Nephron (organoid): Measurements from ENCODE around the gene TOGARAM2.
A peak's percentile ranks its signal among the peaks of the same experiment; 100 is the strongest.

Experiments used
- H3K27ac Mint-ChIP-seq, 3 experiments: 2 replicates each; pipeline ENCODE4 v1.8.0; 2020; ENCODE audit warnings: mixed read lengths in 3 of 3, mild to moderate bottlenecking in 2 of 3, moderate library complexity in 1 of 3
- H3K27me3 Mint-ChIP-seq: 2 replicates; pipeline ENCODE4 v1.8.0; 2021; ENCODE audit warnings: low read depth, mild to moderate bottlenecking, moderate library complexity, mixed read lengths
- H3K36me3 Mint-ChIP-seq: 2 replicates; pipeline ENCODE4 v1.8.0; 2020; ENCODE audit warnings: low read depth, mixed read lengths
- H3K4me1 Mint-ChIP-seq: 2 replicates; pipeline ENCODE4 v1.8.0; 2020; ENCODE audit warnings: mixed read lengths
- H3K4me3 Mint-ChIP-seq, 3 experiments: 2 replicates each; pipeline ENCODE4 v1.8.0; 2020; ENCODE audit warnings: mild to moderate bottlenecking in 3 of 3, mixed read lengths in 3 of 3, moderate library complexity in 2 of 3
- H3K9me3 Mint-ChIP-seq: 2 replicates; pipeline ENCODE4 v1.8.0; 2020; ENCODE audit warnings: mixed read lengths
- TF ChIP-seq, protein P1 (sequence below), 3 experiments: fragments of 200-600 bp; sonication (generic); IDR thresholded peaks; one replicate each; pipeline ENCODE4 v1.5.0; 2021; ENCODE audit warnings: antibody characterized with exemption in 3 of 3; ENCODE audit not compliant: unreplicated experiment in 3 of 3

The TOGARAM2 gene

DNA sequence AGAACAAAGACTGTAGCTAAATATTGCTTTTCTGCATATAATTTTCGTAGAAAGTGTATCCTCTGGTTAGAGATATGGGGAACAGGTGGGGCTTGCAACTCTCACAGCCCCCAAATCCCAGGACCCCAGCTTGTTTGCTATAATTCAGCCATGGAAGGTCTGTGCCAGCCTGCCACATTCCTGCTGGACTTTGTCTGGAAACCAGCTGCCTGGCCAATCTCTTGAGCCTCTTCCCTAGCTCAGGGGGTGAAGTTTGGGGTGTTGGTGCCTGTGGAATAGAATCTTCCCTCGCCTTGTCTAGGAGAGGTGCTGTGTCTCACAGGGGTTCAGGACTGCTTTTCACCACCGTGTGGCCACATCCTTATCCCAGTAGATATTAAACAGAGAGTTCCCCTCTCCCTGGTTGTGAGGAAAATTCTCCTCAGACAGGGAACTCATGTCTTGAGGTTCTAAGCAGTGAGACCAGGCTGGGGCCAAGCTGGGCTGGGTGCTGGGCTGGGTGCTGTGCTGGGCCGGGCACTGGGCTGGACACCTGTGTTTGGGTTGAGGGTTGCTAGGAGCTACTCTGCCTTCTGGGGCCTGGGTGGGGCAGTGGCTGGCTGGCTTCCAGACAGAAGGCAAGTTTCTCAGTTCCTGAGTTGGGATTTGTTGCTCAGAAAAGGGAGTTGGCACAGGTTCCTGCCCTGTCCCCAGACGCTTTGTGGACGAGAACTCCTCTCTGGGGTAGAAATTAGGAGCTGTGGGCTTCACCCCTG is 12.3 kb downstream of the TOGARAM2 start:
- Mint-ChIP-seq H3K36me3 (no peaks in the 10 kb centered on the region), H3K27me3 (peaks cover 24% of the 10 kb centered on the region), H3K27ac (peak overlapping the region in 2 of 3 experiments; percentile 48 to 49), H3K4me1 (peaks cover 25% of the 10 kb centered on the region), H3K4me3 (no peak overlapping the region), H3K9me3 (no peaks in the 10 kb centered on the region)
- TF ChIP-seq, protein P1, sequence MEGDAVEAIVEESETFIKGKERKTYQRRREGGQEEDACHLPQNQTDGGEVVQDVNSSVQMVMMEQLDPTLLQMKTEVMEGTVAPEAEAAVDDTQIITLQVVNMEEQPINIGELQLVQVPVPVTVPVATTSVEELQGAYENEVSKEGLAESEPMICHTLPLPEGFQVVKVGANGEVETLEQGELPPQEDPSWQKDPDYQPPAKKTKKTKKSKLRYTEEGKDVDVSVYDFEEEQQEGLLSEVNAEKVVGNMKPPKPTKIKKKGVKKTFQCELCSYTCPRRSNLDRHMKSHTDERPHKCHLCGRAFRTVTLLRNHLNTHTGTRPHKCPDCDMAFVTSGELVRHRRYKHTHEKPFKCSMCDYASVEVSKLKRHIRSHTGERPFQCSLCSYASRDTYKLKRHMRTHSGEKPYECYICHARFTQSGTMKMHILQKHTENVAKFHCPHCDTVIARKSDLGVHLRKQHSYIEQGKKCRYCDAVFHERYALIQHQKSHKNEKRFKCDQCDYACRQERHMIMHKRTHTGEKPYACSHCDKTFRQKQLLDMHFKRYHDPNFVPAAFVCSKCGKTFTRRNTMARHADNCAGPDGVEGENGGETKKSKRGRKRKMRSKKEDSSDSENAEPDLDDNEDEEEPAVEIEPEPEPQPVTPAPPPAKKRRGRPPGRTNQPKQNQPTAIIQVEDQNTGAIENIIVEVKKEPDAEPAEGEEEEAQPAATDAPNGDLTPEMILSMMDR (IDR thresholded peaks at IDR 0.05; ENCODE audit: unreplicated experiment in 3 of 3) = no peak

DNA sequence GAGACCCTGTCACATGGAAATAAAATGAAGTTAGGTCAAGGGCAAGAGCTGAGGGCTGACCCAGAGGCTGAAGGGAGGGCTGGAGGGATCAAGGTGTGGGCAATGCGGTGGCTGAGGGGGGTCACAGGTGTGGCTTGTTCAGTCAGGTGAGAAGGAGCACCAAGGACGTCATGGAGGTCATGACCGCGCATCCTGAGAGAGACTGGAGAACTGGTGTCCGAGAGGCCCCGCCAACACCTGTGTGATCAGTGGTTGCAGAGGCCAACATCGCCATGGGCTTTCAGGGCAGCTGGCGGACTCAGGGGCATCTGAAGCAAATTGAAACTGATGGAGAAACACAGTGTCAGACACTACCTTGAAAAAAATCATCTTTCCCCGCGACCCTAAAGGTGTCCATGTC is 13.0 kb downstream of the TOGARAM2 start:
- TF ChIP-seq, protein P1 (IDR thresholded peaks at IDR 0.05; ENCODE audit: unreplicated experiment in 3 of 3) = no peak
- H3K27me3 Mint-ChIP-seq = peaks cover 18% of the 10 kb centered on the region
- H3K36me3 Mint-ChIP-seq = no peaks in the 10 kb centered on the region
- H3K27ac Mint-ChIP-seq = peak overlapping the region in 1 of 3 experiments; percentile 49
- H3K9me3 Mint-ChIP-seq = no peaks in the 10 kb centered on the region
- H3K4me3 Mint-ChIP-seq = no peak overlapping the region
- peaks cover 25% of the 10 kb centered on the region for H3K4me1 Mint-ChIP-seq

DNA sequence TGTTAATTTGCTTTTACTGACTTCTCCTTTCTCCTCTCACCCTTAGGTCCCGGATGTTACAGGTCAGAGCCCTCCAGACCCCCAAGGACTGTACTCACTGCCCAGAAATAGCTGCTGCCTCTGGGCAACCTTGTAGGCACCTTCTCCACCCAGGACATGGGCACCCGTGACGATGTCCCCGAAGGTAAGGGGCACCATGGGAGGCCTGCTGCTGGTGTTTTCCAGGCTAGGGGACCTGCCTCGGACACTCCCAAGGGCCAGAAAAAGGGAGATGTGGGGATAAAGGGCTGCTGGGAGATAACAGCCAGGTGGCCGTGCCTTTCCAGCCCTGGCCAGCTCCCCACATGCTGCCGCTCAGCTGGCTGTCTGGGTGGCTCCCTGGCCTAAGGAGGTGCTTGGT is 13.6 kb downstream of the TOGARAM2 start:
- no peaks in the 10 kb centered on the region for H3K36me3 Mint-ChIP-seq
- H3K27me3 Mint-ChIP-seq = peaks cover 17% of the 10 kb centered on the region
- H3K27ac Mint-ChIP-seq = no peak overlapping the region
- H3K9me3 Mint-ChIP-seq = no peaks in the 10 kb centered on the region
- no peak overlapping the region for H3K4me3 Mint-ChIP-seq
- TF ChIP-seq, protein P1 (IDR thresholded peaks at IDR 0.05; ENCODE audit: unreplicated experiment in 3 of 3) = no peak
- peaks cover 25% of the 10 kb centered on the region for H3K4me1 Mint-ChIP-seq

- H3K27ac Mint-ChIP-seq = no peak overlapping the region
- no peaks in the 10 kb centered on the region for H3K36me3 Mint-ChIP-seq
- TF ChIP-seq, protein P1 (IDR thresholded peaks at IDR 0.05; ENCODE audit: unreplicated experiment in 3 of 3) = no peak
- no peaks in the 10 kb centered on the region for H3K9me3 Mint-ChIP-seq
- H3K27me3 Mint-ChIP-seq = peaks cover 17% of the 10 kb centered on the region
- no peak overlapping the region for H3K4me3 Mint-ChIP-seq
- peaks cover 17% of the 10 kb centered on the region for H3K4me1 Mint-ChIP-seq
These were observed 15.0 kb downstream of the TOGARAM2 start for GRCh38 chr2:28995765-28996750.

DNA sequence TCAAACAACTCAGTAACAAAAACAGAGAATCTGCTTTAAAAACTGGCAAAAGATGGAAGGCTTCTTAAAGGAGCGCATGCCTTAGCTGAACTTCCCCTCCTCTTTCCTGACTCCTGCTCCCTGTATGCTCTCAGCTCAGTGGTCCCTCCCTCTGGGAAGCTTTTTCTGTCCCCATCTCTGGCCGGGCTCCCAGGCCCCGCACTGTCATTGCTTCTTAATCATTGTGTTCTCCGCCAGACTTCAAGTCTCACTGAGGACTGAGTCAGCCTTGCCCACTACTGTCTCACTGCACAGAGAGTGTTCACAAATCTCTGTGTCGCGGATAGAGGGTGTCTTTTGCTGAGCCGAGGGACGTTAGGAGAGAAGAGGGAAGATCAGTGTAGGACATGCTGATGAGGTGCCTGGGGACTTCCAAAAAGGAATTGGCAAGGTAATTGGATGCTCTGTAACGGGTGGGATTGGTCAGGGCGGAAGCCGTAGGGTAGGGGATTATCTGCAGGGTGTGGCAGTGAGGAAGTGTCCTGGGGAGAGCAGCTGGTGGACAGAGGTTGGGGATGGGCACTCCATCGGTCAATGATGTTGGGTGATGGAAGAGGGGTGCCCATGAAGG is 16.2 kb downstream of the TOGARAM2 start:
- H3K4me3 Mint-ChIP-seq = no peak overlapping the region
- no peaks in the 10 kb centered on the region for H3K36me3 Mint-ChIP-seq
- TF ChIP-seq, protein P1 (IDR thresholded peaks at IDR 0.05; ENCODE audit: unreplicated experiment in 3 of 3) = no peak
- H3K9me3 Mint-ChIP-seq = no peaks in the 10 kb centered on the region
- peak overlapping the region in 2 of 3 experiments; percentile 2 to 44 for H3K27ac Mint-ChIP-seq
- peaks cover 17% of the 10 kb centered on the region for H3K4me1 Mint-ChIP-seq
- peaks cover 14% of the 10 kb centered on the region for H3K27me3 Mint-ChIP-seq
